ENCODE data around the gene CEP95. TPM values are rescaled to one million over a fixed set of nuclear protein-coding genes. Genes with fewer than 3 reads are reported as not detected.

CEP95 gene
- total and polyA plus RNA-seq, 11 donors = 9.4 to 25.1 (median 13.1) TPM

GRCh38 chr17:64555281-64555680, 48.5 kb downstream of the CEP95 start:
- peaks cover 0 to 100% (median 85%) of the 10 kb centered on the region in 9 donors for H3K36me3 ChIP-seq
- ATAC-seq = no peak
- WGBS, 4 donors = 83 to 92% (median 89%) methylated on average over 4 of the region's 4 CpGs
- no peak overlapping the region for H3K4me3 ChIP-seq
- TF ChIP-seq POLR2A (IDR thresholded peaks at IDR 0.05) = no peak
- intact Hi-C loops (cut with DNase I) = loop anchor here in 1 of 10 donors (10.0 kb wide), 1 partner anchor 90 kb away; no protein-coding TSS in a partner anchor
- H3K27ac ChIP-seq = no peak overlapping the region
- no peaks in the 10 kb centered on the region for H3K27me3 ChIP-seq
- DNase-seq = no peak
- H3K4me1 ChIP-seq = no peaks in the 10 kb centered on the region
- H3K9me3 ChIP-seq = no peaks in the 10 kb centered on the region

- 96 to 100% (median 97%) methylated on average over 1 of the region's 1 CpG for WGBS, 4 donors
- no peak overlapping the region for H3K4me3 ChIP-seq
- H3K9me3 ChIP-seq = no peaks in the 10 kb centered on the region
- TF ChIP-seq POLR2A (IDR thresholded peaks at IDR 0.05) (no peak), CTCF (IDR thresholded peaks at IDR 0.05) (no peak)
- intact Hi-C loops (cut with DNase I) = no loop called here
- H3K27ac ChIP-seq = no peak overlapping the region
- H3K4me1 ChIP-seq = peaks cover 0 to 8% (median 0%) of the 10 kb centered on the region in 12 donors
- DNase-seq (no peak), ATAC-seq (no peak)
- H3K36me3 ChIP-seq = peaks cover 0 to 78% (median 64%) of the 10 kb centered on the region in 9 donors
- H3K27me3 ChIP-seq = no peaks in the 10 kb centered on the region
These were observed 57.3 kb downstream of the CEP95 start for GRCh38 chr17:64564098-64564497.

- DNase-seq (no peak), ATAC-seq (no peak)
- no peak overlapping the region for H3K27ac ChIP-seq
- H3K4me3 ChIP-seq = no peak overlapping the region
- TF ChIP-seq CTCF (IDR thresholded peaks at IDR 0.05) (no peak), POLR2A (IDR thresholded peaks at IDR 0.05) (no peak)
- intact Hi-C loops (cut with DNase I) = loop anchor here in 1 of 10 donors (5.0 kb wide), 1 partner anchor 37 kb away; no protein-coding TSS in a partner anchor
- no peaks in the 10 kb centered on the region for H3K27me3 ChIP-seq
- no peaks in the 10 kb centered on the region for H3K9me3 ChIP-seq
- H3K36me3 ChIP-seq = peaks cover 0 to 77% (median 64%) of the 10 kb centered on the region in 9 donors
- H3K4me1 ChIP-seq = peaks cover 0 to 8% (median 0%) of the 10 kb centered on the region in 12 donors
These were observed 58.8 kb downstream of the CEP95 start for GRCh38 chr17:64565563-64565962.

GRCh38 chr17:64571746-64572145, 65.0 kb downstream of the CEP95 start:
- TF ChIP-seq POLR2A (IDR thresholded peaks at IDR 0.05) (no peak), CTCF (IDR thresholded peaks at IDR 0.05) (no peak)
- ATAC-seq = no peak
- intact Hi-C loops (cut with DNase I) = loop anchor here in 2 of 10 donors (5.0 to 10.0 kb wide), 2 partner anchors 57 to 76 kb away; no protein-coding TSS in a partner anchor
- peaks cover 0 to 12% (median 2%) of the 10 kb centered on the region in 12 donors for H3K4me1 ChIP-seq
- H3K9me3 ChIP-seq = no peaks in the 10 kb centered on the region
- WGBS, 4 donors = 80 to 89% (median 83%) methylated on average over 6 of the region's 6 CpGs
- DNase-seq = no peak
- H3K27me3 ChIP-seq = no peaks in the 10 kb centered on the region
- no peak overlapping the region for H3K4me3 ChIP-seq
- no peak overlapping the region for H3K27ac ChIP-seq
- H3K36me3 ChIP-seq = peaks cover 0 to 78% (median 55%) of the 10 kb centered on the region in 9 donors

Measured in heart left ventricle (tissue), 16 donors.